Measurements from ENCODE around the gene PLD5. TPM values are rescaled to one million over a fixed set of nuclear protein-coding genes. Genes with fewer than 3 reads are reported as not detected.

PLD5 gene
- polyA plus RNA-seq, 3 donors, result not detected

DNA sequence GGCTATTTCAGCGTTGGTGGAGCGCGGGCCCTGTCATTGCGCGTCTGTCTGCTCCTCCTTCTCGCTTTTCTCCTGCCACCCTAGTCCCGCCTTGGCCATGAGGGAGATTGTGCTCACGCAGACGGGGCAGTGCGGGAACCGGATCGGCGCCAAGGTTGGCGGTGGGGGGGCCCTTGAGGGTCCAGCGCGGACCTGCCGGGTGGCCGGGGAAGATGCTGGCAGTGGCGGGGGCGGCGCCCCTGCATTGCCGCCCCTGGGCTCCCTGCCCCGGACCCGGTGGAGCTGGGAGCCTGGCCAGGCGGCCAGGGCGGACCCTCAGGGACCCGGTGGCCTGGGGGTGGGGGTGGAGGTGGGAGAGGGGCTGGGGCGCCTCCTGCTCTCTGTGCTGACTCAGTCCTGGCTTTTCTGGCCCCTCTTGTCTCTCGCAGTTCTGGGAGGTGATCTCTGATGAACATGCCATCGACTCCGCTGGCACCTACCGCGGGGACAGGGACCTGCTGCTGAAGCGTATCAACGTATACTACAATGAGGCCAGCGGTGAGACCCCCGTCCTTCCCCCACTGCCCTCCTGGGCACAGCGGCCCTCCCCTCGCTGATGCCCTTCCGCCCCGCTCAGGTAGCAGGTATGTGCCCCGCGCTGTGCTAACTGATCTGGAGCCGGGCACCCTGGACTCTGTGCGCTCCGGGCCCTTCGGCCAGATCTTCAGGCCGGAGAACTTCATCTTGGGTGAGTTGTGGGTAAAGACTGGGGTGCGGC, 467.3 kb downstream of the PLD5 start:
- Mint-ChIP-seq H3K9me3 (peaks cover 2 to 16% (median 7%) of the 10 kb centered on the region in 7 donors), H3K4me3 (no peak overlapping the region), H3K4me1 (no peaks in the 10 kb centered on the region), H3K36me3 (no peaks in the 10 kb centered on the region), H3K27me3 (ENCODE audit: low read depth in 3 of 3) (peaks cover 2 to 4% (median 2%) of the 10 kb centered on the region in 3 donors), H3K27ac (no peak overlapping the region)
- Histone ChIP-seq H3K4me2 (replicated peaks; ENCODE audit: extremely low read depth, low read length, poor library complexity, severe bottlenecking) (no peak overlapping the region), H4K20me1 (ENCODE audit: insufficient read depth, low read length) (no peaks in the 10 kb centered on the region), H3K9ac (ENCODE audit: insufficient read depth, low read length, poor library complexity, severe bottlenecking) (no peak overlapping the region), H3K4me3 (replicated peaks in 1 of 3; ENCODE audit: low read depth in 2 of 3, low read length in 3 of 3) (no peak overlapping the region), H3K9me3 (replicated peaks in 1 of 2; ENCODE audit: control insufficient read depth in 1 of 2, insufficient read depth in 1 of 2, low read length in 2 of 2) (peaks cover 0 to 20% of the 10 kb centered on the region in 2 donors), H3K27me3 (ENCODE audit: control insufficient read depth in 2 of 2, insufficient read depth in 2 of 2, low read length in 2 of 2) (no peaks in the 10 kb centered on the region), H3K79me2 (ENCODE audit: insufficient read depth, low read length) (no peaks in the 10 kb centered on the region), H3K27ac (ENCODE audit: low read depth in 1 of 2, low read length in 2 of 2) (no peak overlapping the region), H3K4me1 (ENCODE audit: control insufficient read depth in 1 of 2, insufficient read depth in 2 of 2, low read length in 2 of 2) (no peaks in the 10 kb centered on the region), H3K36me3 (replicated peaks in 1 of 2; ENCODE audit: control insufficient read depth in 1 of 2, insufficient read depth in 2 of 2, low read length in 2 of 2) (no peaks in the 10 kb centered on the region), H2AFZ (ENCODE audit: insufficient read depth, low read depth, low read length, poor library complexity, severe bottlenecking) (no peak overlapping the region)
- TF ChIP-seq, protein P1, sequence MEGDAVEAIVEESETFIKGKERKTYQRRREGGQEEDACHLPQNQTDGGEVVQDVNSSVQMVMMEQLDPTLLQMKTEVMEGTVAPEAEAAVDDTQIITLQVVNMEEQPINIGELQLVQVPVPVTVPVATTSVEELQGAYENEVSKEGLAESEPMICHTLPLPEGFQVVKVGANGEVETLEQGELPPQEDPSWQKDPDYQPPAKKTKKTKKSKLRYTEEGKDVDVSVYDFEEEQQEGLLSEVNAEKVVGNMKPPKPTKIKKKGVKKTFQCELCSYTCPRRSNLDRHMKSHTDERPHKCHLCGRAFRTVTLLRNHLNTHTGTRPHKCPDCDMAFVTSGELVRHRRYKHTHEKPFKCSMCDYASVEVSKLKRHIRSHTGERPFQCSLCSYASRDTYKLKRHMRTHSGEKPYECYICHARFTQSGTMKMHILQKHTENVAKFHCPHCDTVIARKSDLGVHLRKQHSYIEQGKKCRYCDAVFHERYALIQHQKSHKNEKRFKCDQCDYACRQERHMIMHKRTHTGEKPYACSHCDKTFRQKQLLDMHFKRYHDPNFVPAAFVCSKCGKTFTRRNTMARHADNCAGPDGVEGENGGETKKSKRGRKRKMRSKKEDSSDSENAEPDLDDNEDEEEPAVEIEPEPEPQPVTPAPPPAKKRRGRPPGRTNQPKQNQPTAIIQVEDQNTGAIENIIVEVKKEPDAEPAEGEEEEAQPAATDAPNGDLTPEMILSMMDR (IDR thresholded peaks at IDR 0.05), result no peak
- DNase-seq, result no peak
- 86% methylated on average over 33 of the region's 49 CpGs for WGBS (ENCODE audit: insufficient coverage)
- intact Hi-C loops (cut with micrococcal nuclease), result no loop called here

DNA sequence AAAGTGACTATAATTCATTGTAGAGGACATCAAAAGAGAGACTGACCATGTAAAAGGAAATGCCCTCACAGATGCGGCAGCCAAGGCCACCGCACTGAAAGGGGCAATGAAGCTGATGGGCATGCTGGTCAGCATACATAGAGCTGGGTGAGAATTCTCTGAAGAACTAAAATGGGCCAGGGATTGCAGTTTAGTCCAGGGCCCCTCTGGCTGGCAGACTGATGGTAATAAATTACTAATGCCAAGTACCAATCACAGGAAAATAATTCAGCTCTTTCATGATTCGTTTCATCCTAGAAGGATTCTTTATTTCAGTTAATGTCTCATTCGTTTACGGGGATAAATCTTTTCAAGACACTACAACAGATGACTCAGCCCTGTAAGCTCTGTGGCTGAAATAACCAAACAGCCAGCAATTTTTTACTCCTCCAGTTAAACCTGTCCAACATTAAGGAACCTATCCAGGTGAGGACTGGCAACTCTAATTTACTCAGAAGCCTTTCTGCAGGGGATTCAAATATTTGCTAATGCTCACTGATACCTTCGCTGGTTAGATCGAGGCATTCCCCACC, 468.7 kb downstream of the PLD5 start:
- Histone ChIP-seq H2AFZ (ENCODE audit: insufficient read depth, low read depth, low read length, poor library complexity, severe bottlenecking) (no peak overlapping the region), H3K27ac (ENCODE audit: low read depth in 1 of 2, low read length in 2 of 2) (no peak overlapping the region), H3K4me3 (replicated peaks in 1 of 3; ENCODE audit: low read depth in 2 of 3, low read length in 3 of 3) (no peak overlapping the region), H3K36me3 (replicated peaks in 1 of 2; ENCODE audit: control insufficient read depth in 1 of 2, insufficient read depth in 2 of 2, low read length in 2 of 2) (no peaks in the 10 kb centered on the region), H3K9ac (ENCODE audit: insufficient read depth, low read length, poor library complexity, severe bottlenecking) (no peak overlapping the region), H3K4me1 (ENCODE audit: control insufficient read depth in 1 of 2, insufficient read depth in 2 of 2, low read length in 2 of 2) (no peaks in the 10 kb centered on the region), H3K4me2 (replicated peaks; ENCODE audit: extremely low read depth, low read length, poor library complexity, severe bottlenecking) (no peak overlapping the region), H3K79me2 (ENCODE audit: insufficient read depth, low read length) (no peaks in the 10 kb centered on the region), H3K27me3 (ENCODE audit: control insufficient read depth in 2 of 2, insufficient read depth in 2 of 2, low read length in 2 of 2) (no peaks in the 10 kb centered on the region), H4K20me1 (ENCODE audit: insufficient read depth, low read length) (no peaks in the 10 kb centered on the region), H3K9me3 (replicated peaks in 1 of 2; ENCODE audit: control insufficient read depth in 1 of 2, insufficient read depth in 1 of 2, low read length in 2 of 2) (peaks cover 0 to 20% of the 10 kb centered on the region in 2 donors)
- Mint-ChIP-seq H3K9me3 (peaks cover 2 to 19% (median 12%) of the 10 kb centered on the region in 7 donors), H3K27me3 (ENCODE audit: low read depth in 3 of 3) (peaks cover 2 to 3% (median 2%) of the 10 kb centered on the region in 3 donors), H3K4me1 (no peaks in the 10 kb centered on the region), H3K4me3 (no peak overlapping the region), H3K27ac (no peak overlapping the region), H3K36me3 (no peaks in the 10 kb centered on the region)
- intact Hi-C loops (cut with micrococcal nuclease), result no loop called here
- DNase-seq, result no peak
- TF ChIP-seq, protein P1 (IDR thresholded peaks at IDR 0.05), result no peak
- 71% methylated on average over 7 of the region's 7 CpGs for WGBS (ENCODE audit: insufficient coverage)
